Activated T-helper 1 cell treated with Interleukin-2 at 50 U/mL for 16 hours (primary cell): ENCODE data around the gene LRP10.
"Not testable (repeated sequence)": the region's sequence is repeated elsewhere in the genome, so short reads cannot be mapped to it uniquely, and the experiment has no call there.

Experiments
- DNase-seq: peaks from one replicate; pipeline ENCODE4 v3.0.0-alpha.2; 2020; ENCODE audit warnings: low read depth

The LRP10 gene

GRCh38 chr14:22843123-22843925, 28.2 kb upstream of the LRP10 start:
- DNase-seq, result no peak

GRCh38 chr14:22844221-22845102, 27.1 kb upstream of the LRP10 start:
- DNase-seq, result no peak

- no peak for DNase-seq
These were observed 26.5 kb upstream of the LRP10 start for GRCh38 chr14:22845103-22845394.

GRCh38 chr14:22845821-22846625, 25.5 kb upstream of the LRP10 start:
- no peak for DNase-seq

GRCh38 chr14:22846811-22847307, 24.7 kb upstream of the LRP10 start:
- DNase-seq, result no peak

GRCh38 chr14:22847661-22848341, 23.7 kb upstream of the LRP10 start:
- DNase-seq, result no peak

- no peak for DNase-seq
These were observed 23.0 kb upstream of the LRP10 start for GRCh38 chr14:22848351-22849164.

GRCh38 chr14:22849212-22849819, 22.2 kb upstream of the LRP10 start:
- DNase-seq, result no peak

- DNase-seq, result no peak
These were observed 20.4 kb upstream of the LRP10 start for GRCh38 chr14:22850944-22851764.

- not testable (repeated sequence) for DNase-seq
These were observed 19.4 kb upstream of the LRP10 start for GRCh38 chr14:22852178-22852577.

- no peak for DNase-seq
These were observed 19.0 kb upstream of the LRP10 start for GRCh38 chr14:22852599-22852939.

GRCh38 chr14:22852940-22853767, 18.4 kb upstream of the LRP10 start:
- DNase-seq, result peak; percentile 78

- not testable (repeated sequence) for DNase-seq
These were observed 17.2 kb upstream of the LRP10 start for GRCh38 chr14:22854296-22854695.

- DNase-seq, result no peak
These were observed 16.4 kb upstream of the LRP10 start for GRCh38 chr14:22854963-22855724.

GRCh38 chr14:22856428-22856827, 15.1 kb upstream of the LRP10 start:
- DNase-seq, result no peak

GRCh38 chr14:22860377-22860776, 11.2 kb upstream of the LRP10 start:
- not testable (repeated sequence) for DNase-seq

- DNase-seq, result no peak
These were observed 9.9 kb upstream of the LRP10 start for GRCh38 chr14:22861651-22862050.

- no peak for DNase-seq
These were observed 6.6 kb upstream of the LRP10 start for GRCh38 chr14:22864979-22865378.
